Activated T-helper 1 cell treated with Interleukin-2 at 50 U/mL for 16 hours (primary cell): ENCODE data around the gene SHROOM3.

Experiments used
- DNase-seq: peaks from one replicate; pipeline ENCODE4 v3.0.0-alpha.2; 2020; ENCODE audit warnings: low read depth

The SHROOM3 gene

DNA sequence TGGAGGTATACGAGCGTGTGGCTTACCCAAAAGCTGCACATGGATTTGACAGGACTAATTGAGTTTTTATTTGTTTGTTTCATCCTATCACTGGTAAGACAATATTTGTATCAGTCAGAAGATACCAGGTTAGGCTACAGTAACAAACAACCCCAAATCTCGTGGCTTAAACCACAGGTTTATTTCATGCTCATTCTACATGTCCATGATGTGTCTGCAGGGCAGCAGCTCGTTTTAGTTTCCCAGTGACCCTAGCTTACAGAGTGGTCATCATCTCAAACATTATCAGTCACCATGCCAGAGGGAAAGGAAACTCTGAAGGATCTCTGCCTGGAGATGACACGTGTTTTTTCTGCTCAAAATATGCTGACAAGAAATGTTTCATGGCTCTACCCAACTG is 108.3 kb downstream of the SHROOM3 start:
- no peak for DNase-seq

DNA sequence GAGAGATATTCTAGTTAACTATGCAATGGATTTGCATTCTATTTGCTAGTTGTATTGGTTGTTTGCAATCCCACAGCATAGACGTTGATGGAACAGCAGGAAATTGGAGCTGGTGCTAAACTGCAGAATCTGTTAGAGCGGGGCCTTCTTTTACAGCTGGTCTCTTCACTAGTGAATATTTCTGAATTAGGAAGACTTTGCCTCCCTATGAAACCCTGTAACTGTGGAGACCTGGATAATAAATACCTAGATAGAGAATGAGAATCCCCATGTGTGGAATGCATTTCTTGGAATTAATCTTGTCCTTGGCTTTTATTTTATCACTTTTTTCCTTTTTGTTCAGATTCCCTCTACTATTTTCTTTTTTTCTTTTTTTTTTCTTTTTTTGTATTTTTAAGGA is 109.7 kb downstream of the SHROOM3 start:
- no peak for DNase-seq

- no peak for DNase-seq
These were observed 110.3 kb downstream of the SHROOM3 start for GRCh38 chr4:76545226-76545884.

GRCh38 chr4:76546327-76546726 is 111.3 kb downstream of the SHROOM3 start:
- no peak for DNase-seq

DNA sequence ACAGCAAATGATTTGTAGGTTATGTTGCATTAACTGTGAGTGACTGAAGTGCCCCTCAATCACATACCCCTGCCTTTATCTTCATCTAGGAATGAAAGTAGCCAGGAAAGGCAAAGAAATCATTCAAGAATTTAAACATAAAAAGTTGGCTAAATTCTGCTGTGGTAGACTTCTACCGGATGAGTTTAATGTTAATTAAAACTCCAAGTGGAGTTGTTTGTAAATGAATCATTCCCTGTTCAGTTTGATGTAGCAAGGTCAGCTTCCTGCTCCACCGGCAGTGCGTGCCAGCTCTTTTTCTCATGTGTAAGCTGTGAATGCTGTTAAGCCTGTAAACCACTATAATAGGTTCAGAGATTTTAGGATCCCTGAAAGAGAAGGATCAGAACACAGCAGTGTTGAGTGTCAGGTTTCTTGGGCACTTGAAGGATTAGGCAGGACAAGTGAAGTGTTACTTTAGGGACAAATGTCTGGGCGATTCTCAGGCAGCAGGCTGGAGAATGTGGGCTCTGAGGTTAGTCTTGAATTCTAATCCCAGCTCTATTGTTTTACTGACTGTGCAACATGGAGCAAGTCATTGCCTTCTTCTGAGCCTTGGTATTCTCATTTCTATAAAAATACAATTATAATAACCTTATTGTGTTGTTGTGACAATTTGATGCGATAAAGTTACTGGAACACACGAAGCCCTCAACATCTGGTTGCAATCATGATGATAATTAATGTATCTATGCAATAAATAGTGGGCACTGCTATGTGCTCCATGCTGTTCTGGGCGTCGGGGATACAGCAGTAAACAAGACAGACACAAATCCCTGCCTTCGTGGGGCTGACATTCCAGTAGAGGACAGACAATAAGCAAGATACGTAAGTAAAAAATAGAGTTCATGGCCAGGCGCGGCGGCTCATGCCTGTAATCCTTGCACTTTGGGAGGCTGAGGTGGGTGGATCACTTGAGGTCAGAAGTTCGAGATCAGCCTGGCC is 112.0 kb downstream of the SHROOM3 start:
- no peak for DNase-seq

DNA sequence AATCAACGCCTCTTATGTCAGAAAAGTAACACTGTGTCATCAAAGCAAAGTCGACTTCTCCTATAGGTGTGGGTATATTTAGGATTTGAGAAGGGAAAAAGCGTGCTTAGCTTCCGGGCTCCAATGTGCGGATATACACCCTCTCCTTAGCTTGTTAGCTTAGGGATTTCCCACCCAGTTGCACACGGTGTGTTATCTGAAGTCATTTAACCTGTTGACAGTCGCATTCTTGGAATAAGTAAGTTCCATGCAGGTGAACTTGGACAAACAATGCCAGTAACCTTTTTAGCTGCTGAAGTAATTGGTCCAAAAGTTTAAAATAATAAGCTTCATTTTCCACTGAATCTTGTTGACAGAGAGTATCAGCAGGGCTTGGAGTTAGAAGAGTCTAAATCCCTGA is 113.7 kb downstream of the SHROOM3 start:
- DNase-seq, result no peak

- DNase-seq, result no peak
These were observed 114.7 kb downstream of the SHROOM3 start for GRCh38 chr4:76549765-76550164.

GRCh38 chr4:76550966-76551780 is 116.1 kb downstream of the SHROOM3 start:
- DNase-seq, result no peak

DNA sequence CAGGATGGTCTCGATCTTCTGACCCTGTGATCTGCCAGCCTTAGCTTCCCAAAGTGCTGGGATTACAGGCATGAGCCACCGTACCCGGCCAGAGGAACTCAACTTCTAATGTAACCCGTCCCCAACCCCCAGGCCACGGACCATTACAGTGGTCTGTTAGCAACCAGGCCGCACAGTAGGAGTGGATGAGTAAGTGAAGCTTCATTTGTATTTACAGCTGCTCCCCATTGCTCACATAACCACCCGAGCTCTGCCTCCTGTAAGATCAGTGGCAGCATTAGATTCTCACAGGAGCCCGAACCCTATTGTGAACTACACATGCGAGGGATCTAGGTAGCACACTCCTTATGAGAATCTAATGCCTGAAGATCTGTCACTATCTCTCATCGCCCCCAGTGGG is 119.6 kb downstream of the SHROOM3 start:
- no peak for DNase-seq

DNA sequence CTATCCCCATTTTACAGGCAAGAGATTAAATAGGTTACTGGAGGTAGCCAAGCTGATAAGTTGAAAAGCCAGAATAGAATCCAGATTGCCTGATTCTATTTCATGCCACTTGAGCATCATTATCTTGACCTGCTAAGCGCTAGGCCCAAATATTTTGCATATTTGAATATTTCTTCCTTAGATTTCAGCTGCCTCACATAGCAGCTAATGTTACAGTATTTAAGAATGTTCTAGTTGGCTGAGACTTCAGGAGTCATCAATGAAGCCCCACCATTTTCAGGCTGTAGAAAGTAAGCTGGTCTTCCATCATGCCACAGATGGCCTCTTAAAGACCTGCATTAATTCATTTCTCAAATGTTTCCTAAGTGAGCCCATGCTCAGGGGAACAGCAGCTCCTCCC is 121.4 kb downstream of the SHROOM3 start:
- no peak for DNase-seq

DNA sequence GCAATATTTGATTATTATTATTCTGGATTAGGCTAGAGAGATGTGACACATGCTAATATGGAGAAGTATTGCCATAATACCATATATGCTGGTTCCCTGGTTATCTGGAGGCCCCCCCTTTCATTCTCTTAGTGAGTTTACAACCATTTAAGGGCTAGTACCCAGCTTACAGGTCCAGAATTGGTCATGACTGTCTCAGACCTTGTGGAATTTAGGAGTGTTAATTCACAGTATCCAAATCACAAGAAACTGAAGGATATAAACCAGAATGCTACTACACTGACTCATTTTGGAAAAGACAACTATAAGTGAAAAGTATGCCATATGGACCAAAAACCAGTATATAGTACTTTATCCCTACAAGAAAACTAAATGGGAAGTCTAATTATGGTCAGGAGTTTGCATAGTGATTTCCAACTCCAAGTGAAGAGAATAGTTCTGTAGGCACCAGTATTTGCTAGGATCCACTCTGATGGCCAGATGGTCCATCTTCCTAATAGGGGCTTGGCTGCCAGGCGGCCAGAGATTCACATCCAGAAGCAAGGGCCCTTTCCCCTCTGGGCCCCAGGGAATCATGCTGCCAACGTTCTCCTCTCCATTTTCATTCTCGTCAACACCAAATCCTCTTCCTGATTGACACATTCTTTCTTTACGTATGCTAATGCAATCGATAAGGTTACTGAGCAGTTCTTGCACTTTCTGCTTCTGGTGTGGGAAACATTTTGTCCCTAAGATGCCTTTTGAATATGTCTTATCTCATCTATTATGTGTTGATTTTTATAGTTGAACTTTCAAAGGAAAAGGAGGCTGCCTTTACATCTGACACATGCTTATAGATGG is 123.6 kb downstream of the SHROOM3 start:
- no peak for DNase-seq

DNA sequence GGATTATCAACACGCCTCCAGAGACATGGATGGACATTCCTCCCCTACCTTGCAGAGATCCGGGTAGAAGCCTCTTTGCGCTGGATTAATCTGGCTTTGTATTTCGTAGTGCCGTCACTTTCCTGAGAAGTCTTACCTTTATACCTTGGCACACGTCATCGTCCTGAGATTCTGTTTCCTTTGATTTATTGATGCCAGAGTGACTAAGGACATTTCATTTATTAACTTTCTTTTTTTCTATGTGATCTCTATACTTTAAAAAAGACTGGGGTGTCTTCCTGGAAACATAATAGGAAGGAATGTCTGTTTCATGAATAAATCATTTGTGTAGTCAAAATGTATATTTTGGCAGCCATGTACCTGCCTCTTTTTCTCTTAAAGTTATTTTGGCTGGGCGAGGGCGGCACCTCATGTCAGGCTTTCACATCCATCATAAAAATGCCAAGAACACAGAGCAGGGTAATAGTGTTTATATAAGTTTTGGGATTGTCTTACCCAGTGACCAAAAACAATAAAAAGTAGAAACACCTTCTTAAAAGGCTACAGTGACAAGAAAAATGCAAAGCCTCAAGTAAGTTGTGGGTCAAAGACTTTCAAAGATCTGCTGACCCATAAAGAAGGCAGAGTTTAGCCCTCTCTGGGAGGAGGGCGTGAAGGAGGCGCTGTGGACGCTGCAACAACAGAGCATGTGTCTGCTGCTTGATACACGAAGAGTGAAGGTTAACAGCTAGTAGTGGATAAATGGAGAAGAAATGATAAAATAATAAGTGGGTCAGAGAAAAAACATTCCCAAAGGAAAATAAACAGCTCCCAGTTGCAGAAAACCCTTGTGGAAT is 124.4 kb downstream of the SHROOM3 start:
- no peak for DNase-seq

DNA sequence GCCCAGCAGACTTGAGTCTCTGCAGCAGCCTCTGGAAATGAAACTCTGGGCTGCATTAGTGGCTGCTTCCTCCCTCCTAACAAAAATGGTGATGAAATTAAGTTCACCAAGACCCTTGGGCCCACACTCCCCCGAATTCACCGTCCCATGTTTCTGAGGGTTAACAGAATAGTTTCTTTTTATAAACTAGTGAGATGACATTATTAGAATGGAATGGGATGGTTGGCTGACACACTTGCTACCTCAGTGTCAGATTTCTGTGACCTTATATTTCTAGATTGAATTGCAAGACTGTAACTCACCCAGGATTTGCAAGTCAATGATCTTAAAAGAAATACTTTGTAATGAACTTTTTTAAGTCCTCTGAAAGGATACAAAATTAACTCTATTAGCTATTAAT is 127.1 kb downstream of the SHROOM3 start:
- DNase-seq, result no peak

DNA sequence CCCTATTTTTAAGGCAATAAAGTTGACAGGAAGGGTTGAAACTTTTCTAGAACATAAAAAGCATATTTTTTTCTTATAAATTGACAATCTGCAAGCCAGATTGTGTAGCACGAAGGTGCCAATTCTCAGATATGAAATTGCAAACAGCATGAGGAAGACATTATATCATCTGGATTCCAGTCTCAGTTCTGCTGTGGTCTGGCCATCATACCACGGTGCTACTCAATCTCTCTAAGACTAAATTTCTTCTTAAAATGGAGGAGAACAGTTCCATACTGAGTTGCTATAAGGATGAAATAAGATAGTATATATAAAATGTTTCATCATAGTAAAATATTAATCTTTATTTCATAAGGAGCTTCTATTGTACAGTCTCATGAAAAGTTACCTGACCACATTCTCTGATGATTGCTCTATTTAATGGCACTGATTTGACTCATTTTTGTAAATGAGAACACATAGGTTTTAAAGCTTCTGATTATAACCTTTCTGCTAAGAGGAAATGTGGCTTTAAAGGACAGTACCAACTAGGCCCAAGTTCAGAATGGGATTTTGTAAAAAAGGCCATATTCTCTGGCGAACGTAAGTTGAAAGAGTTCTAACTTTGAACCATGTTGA is 127.9 kb downstream of the SHROOM3 start:
- DNase-seq, result no peak

DNA sequence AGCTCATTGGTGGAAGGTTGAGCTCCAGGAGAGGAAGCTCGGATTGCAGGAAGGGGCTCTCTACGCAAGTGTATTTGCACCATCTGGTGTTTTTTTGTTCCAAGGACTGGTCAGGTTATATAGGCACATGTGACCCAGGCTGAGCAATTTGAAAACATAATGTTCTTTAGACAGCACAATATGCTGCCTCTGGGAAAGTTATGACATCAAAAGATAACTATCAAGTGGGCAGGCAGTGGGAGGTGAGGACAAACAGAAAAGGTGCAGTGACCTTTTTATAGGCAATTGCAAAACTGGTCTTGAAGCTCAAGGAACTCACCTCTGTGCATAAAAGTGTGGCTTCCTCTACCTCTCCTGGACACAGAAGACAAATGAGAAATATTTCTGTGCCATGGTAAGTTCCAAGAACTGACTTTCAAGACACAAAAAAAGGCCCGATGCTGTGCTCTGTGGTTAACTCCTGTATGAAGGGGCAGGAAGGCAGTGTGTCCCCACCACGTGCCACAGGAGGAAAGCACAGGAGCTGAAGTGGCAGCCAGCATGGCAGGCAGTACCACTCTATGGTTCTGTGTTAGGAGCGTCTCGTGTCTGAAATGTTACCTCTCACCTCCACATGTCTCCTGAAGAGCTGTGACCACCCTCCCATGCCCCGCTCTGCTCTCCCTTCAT is 128.6 kb downstream of the SHROOM3 start:
- DNase-seq, result no peak

DNA sequence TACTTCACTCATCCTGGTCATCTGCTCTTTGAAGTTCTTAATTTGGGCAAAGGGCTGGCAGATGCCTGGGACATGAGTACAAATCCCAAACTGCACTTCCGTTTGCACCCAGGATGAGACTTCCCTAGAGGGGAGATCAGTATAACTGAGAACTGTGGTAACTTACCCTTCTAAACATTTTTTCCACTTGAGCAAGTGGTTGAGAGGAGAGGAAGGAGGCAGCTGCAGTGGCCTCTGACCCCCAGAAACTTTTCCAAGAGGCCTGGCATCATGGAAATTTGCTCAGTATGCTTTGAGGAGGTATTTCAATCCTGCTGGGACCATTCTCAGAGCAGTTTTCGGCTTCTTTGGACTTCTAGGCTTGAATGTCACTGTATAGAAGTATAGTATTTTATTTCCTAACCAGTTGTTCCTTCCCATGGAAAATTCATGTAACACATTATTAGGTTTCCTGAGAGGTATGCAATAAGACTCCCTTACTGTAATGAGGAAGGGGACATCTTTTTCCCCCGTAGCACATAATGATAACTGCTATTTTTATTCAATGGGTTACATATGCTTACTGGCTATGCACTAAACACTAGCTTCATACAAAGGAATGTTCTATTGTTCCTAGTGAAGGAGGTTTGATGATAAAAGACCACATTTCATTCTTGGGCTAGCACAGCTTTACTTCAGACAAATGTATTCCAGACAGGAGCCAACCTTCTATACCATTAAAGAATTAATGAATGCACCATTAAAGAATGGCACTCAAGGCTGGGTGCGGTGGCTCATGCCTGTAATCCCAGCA is 129.3 kb downstream of the SHROOM3 start:
- DNase-seq, result no peak

DNA sequence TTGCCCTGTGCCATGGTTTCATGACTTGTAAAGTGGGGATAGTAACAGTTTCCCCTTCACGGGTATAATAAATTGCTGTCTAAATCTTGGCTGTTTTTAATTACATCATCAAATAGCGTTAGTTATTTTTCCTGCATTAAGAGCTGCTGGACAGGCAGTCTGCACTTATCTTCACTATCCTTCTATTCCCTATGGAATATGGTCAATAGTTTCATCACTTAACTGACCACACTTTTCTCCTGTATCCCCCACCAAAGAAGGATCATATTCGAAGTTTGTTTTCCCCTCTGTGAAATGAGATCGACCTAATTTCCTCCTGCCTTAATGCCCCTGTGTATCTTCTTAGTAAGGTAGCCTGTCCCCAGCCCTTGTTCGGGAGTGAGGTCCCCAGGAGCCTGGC is 133.2 kb downstream of the SHROOM3 start:
- no peak for DNase-seq

GRCh38 chr4:76569225-76569624 is 134.2 kb downstream of the SHROOM3 start:
- DNase-seq, result no peak

DNA sequence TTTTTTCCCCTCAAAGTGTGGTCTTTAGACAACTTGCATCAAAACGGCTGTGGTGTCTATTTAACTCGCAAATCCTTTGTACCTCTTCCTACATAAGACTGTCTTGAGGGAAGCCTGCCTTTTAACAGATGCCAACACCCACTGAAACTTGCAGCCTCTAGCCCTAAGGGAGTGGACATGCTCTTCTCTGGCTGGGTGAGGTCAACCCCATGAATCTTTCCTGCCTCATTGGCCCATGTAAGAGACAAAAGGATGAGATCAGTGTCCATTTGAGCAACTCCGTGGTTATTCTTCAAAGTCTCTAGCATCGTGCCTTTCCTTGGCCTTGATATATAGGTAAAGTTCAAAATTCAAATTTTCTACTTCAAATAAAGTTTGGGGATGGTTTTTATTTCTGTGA is 134.7 kb downstream of the SHROOM3 start:
- no peak for DNase-seq
